ENCODE data around the gene FKBP5. TPM values are rescaled to one million over a fixed set of nuclear protein-coding genes. Genes with fewer than 3 reads are reported as not detected.

FKBP5 gene
- total and polyA plus RNA-seq, 2 donors (not counting 3 experiments of a cell fraction or from before 2014, with no cell fraction given) = 16.7 to 56.8 TPM

DNA sequence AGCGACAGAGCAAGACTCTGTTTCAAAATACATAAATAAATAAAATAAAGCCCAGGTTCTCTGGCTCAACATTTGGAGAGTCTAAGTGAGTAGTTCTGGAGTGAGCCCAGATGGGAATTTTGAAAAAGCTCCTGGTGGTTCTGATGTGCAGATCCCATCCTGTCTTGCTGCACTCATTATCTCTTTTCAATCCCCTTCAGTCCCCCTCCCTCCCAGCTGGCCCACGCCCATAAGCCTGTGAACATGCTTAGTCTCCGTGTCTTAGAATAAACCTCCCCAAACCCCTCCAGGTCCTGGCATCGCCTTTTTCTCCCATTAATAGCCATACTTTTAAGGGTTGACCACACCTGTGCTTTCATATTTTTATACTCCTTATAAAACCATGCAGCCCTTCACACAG lies 156.6 kb downstream of the FKBP5 start:
- no peak overlapping the region for H3K4me2 ChIP-seq (ENCODE audit: insufficient read depth, low read length)
- H3K9me3 ChIP-seq (replicated peaks; ENCODE audit: control insufficient read depth, insufficient read depth, low read length) = no peaks in the 10 kb centered on the region
- H3K36me3 ChIP-seq (ENCODE audit: control insufficient read depth in 2 of 2, extremely low read depth in 1 of 2, insufficient read depth in 2 of 2, low read length in 2 of 2) = no peaks in the 10 kb centered on the region
- no peak overlapping the region for H3K4me3 ChIP-seq (replicated peaks in 1 of 3; ENCODE audit: insufficient read depth in 1 of 3, low read depth in 1 of 3, low read length in 3 of 3)
- no peak overlapping the region for H2AFZ ChIP-seq (ENCODE audit: low read depth, low read length)
- intact Hi-C loops (cut with micrococcal nuclease) = no loop called here
- H3K79me2 ChIP-seq (ENCODE audit: control insufficient read depth, insufficient read depth, low read length) = no peaks in the 10 kb centered on the region
- H3K9ac ChIP-seq (replicated peaks; ENCODE audit: extremely low read depth, insufficient read depth, low read length) = no peak overlapping the region
- no TSS peak for BruUV-seq (replicated peaks)
- FAIRE-seq (no peak), DNase-seq (ENCODE audit: low read depth, low spot score) (no peak)
- no peaks in the 10 kb centered on the region for H3K4me1 ChIP-seq (ENCODE audit: control insufficient read depth, extremely low read depth, insufficient read depth, low read length)
- H3K27ac ChIP-seq (ENCODE audit: insufficient read depth, low read depth, low read length) = no peak overlapping the region
- CTCF ChIA-PET = interaction anchor here (2.8 to 4.7 kb wide), 2 partner anchors 9 to 21 kb away, joined by 17 to 20 read pairs; no protein-coding TSS in a partner anchor
- H4K20me1 ChIP-seq (replicated peaks; ENCODE audit: control insufficient read depth, extremely low read depth, insufficient read depth, low read length) = no peaks in the 10 kb centered on the region
- peaks cover 2 to 10% of the 10 kb centered on the region in 2 experiments for H3K27me3 ChIP-seq (ENCODE audit: control insufficient read depth in 2 of 2, insufficient read depth in 2 of 2, low read length in 2 of 2)
- TF ChIP-seq POLR2AphosphoS5 (IDR thresholded peaks at IDR 0.05; ENCODE audit: insufficient read depth, low read depth, low read length) (no peak), EZH2 (IDR thresholded peaks at IDR 0.05; ENCODE audit: borderline replicate concordance, low read depth, low read length, severe bottlenecking) (no peak), POLR2A (IDR thresholded peaks at IDR 0.05; ENCODE audit: low read depth, low read length) (no peak), FOS (IDR thresholded peaks at IDR 0.05; ENCODE audit: borderline replicate concordance, insufficient read depth, low read length) (no peak), GATA2 (IDR thresholded peaks at IDR 0.05; ENCODE audit: insufficient read depth, insufficient read length, low read depth, low read length) (no peak), MYC (IDR thresholded peaks at IDR 0.05; ENCODE audit: low read depth, low read length) (no peak), JUN (IDR thresholded peaks at IDR 0.05; ENCODE audit: borderline replicate concordance, insufficient read depth, insufficient read length, low read depth) (no peak)
- TF ChIP-seq, protein P1, sequence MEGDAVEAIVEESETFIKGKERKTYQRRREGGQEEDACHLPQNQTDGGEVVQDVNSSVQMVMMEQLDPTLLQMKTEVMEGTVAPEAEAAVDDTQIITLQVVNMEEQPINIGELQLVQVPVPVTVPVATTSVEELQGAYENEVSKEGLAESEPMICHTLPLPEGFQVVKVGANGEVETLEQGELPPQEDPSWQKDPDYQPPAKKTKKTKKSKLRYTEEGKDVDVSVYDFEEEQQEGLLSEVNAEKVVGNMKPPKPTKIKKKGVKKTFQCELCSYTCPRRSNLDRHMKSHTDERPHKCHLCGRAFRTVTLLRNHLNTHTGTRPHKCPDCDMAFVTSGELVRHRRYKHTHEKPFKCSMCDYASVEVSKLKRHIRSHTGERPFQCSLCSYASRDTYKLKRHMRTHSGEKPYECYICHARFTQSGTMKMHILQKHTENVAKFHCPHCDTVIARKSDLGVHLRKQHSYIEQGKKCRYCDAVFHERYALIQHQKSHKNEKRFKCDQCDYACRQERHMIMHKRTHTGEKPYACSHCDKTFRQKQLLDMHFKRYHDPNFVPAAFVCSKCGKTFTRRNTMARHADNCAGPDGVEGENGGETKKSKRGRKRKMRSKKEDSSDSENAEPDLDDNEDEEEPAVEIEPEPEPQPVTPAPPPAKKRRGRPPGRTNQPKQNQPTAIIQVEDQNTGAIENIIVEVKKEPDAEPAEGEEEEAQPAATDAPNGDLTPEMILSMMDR (IDR thresholded peaks at IDR 0.05; ENCODE audit: extremely low read depth in 1 of 2, insufficient read depth in 1 of 2, low read depth in 1 of 2, low read length in 2 of 2) = no peak
- TF ChIP-seq, protein P2, sequence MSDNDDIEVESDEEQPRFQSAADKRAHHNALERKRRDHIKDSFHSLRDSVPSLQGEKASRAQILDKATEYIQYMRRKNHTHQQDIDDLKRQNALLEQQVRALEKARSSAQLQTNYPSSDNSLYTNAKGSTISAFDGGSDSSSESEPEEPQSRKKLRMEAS (IDR thresholded peaks at IDR 0.05; ENCODE audit: insufficient read depth, insufficient read length) = no peak
- POLR2A ChIA-PET = no interaction called here
- H3K9me1 ChIP-seq (replicated peaks; ENCODE audit: control insufficient read depth, extremely low read depth, insufficient read depth, low read length) = no peaks in the 10 kb centered on the region
- dilution Hi-C loops (cut with MboI; ENCODE audit: extremely low pct_ligation_motif_present, low sequenced_read_pairs) = no loop called here
